GM12891 (cell line): ENCODE results near the gene GALNT18.

Experiments
- DNase-seq: peaks from one replicate; pipeline ENCODE4 v3.0.0; 2011; ENCODE audit warnings: low spot score; ENCODE audit not compliant: insufficient read length
- FAIRE-seq: peaks from 2 replicates; lab custom pipeline; 2011; peaks lifted over from hg19 to GRCh38; lab: Jason Lieb, UNC
- PAX5 ChIP-seq: IDR thresholded peaks from 2 replicates; pipeline ENCODE4 v1.6.1; 2011; ENCODE audit warnings: low read length, moderate library complexity, mild to moderate bottlenecking; ENCODE audit not compliant: insufficient read depth, severe bottlenecking
- POLR2A ChIP-seq: IDR thresholded peaks from 2 replicates; pipeline ENCODE4 v1.6.1; 2011; ENCODE audit warnings: low read depth, low read length, control low read depth
- POLR2AphosphoS5 ChIP-seq: IDR thresholded peaks from 2 replicates; pipeline ENCODE4 v1.6.1; 2011; ENCODE audit warnings: low read depth, low read length, control low read depth
- POU2F2 ChIP-seq: IDR thresholded peaks from 2 replicates; pipeline ENCODE4 v1.6.1; 2011; ENCODE audit warnings: low read depth, mild to moderate bottlenecking, control low read depth, low read length, moderate library complexity
- SPI1 ChIP-seq: IDR thresholded peaks from 2 replicates; pipeline ENCODE4 v1.6.1; 2011; ENCODE audit warnings: low read depth, low read length, control low read depth
- TAF1 ChIP-seq: IDR thresholded peaks from 2 replicates; pipeline ENCODE4 v1.6.1; 2011; ENCODE audit warnings: low read depth, low read length, control low read depth

The GALNT18 gene

DNA sequence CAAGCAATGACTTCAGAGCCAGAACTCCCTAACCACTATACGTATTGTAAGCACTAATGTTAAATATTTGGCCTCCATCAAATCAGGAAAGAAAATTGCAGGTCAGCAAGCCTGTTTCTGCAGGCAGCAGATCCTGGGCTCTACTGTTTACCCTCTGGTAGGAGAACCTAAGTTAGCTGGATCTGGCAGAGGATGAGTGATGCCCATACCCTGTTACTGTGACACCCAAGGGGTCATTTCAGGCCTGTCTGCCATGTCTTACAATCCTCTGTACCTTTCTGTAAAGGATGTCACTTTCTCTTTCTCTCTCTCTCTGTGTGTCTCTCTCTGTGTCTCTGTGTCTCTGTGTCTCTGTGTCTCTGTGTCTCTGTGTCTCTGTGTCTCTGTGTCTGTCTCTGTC lies 375.6 kb downstream of the GALNT18 start:
- DNase-seq, result no peak
- TF ChIP-seq TAF1 (no peak), PAX5 (no peak), SPI1 (no peak), POLR2A (no peak), POLR2AphosphoS5 (no peak), POU2F2 (no peak)
- FAIRE-seq, result no peak

DNA sequence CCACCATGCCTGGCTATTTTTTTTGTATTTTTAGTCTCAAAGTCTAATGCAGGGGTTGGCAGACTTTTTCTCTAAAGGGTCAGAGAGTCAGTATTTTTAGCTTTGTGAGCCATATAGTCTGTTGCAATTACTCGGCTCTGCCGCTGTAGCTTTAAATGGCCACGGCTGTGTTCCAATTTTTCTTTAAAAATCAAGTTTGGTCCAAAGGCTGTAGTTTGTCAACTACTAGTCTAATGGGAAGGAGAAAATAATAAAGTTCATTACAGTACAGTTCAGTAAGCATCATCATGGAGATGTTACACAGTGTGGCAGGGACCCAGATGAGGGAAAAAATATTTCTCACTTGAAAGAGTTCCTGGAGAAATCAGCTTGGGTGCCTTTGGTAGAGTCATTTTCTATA lies 376.4 kb downstream of the GALNT18 start:
- no peak for FAIRE-seq
- DNase-seq, result no peak
- no peak for TF ChIP-seq POU2F2
- TF ChIP-seq POLR2A, result no peak
- TF ChIP-seq PAX5, result no peak
- TF ChIP-seq SPI1, result no peak
- no peak for TF ChIP-seq TAF1
- TF ChIP-seq POLR2AphosphoS5, result no peak

DNA sequence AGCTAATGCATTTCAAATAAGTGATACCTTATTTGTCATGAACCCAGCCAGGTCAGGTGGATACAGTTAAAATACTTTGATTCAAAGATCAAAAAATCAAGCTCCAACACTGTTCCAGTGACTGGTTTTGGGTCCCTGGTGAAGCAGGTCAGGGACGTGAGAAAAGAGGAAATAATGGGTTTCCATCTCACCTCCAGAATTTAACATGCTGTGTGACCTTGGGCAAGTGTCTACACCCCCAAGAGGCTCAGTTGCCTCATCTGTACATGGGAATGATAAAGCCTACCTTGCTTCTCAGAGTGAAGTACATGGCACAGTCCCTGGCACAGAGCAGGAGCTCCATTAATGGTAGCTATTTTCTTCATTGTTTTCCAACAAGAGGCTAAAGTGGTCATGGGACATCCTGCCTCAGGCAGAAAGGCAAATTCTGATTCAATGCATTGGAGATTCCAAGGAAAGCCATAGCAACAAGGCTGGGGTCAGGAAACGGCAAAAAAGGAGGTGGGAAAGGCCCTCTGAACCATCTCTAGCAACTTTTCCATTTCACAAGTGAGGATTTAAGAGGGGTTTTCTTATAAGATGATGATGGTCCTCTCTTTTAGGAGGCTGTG lies 377.2 kb downstream of the GALNT18 start:
- DNase-seq, result no peak
- TF ChIP-seq POLR2AphosphoS5, result no peak
- no peak for TF ChIP-seq POU2F2
- no peak for TF ChIP-seq SPI1
- TF ChIP-seq PAX5, result no peak
- TF ChIP-seq TAF1, result no peak
- TF ChIP-seq POLR2A, result no peak
- no peak for FAIRE-seq

DNA sequence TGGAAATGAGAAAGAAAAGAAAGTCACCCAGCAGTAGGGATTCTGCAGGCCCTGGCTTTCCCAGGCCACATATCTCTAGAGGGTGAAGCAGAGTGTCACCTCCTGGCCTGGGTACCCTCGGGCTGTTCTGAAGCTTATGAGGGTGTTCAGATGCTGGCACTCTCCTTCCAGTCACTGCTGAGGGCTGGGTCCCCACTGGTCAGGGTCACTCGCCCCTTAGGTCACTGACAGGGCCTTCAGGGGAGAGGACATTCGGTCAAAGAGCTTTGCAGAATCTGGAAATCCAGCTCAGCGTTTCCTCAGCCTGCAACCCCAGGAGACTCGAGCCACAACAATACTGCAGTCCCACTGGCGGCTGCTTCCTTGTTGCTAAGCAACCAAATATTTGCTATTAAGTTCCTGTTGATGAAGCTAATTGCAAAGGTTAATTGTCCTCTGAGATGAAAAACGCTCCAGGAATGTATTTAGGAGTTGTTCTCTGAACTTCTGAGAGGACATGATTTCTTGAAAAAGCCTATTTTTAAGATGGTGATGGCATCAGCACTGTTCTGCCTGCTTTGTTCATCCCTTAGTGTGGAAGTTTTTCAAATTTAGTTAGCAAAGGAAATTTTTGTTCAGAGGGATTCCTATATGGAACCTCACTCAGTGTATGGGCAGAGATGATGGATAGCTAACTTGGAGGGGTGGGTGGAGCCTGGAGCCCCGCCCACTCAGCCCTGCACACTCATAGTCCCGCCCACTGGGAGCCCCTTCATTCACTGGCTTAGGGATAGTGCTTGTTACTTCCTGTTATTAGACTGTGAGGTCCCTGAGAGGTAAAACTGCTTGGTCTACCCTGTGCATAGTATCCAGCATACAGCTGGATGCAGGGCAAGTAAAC lies 378.0 kb downstream of the GALNT18 start:
- no peak for TF ChIP-seq PAX5
- TF ChIP-seq POLR2AphosphoS5, result no peak
- TF ChIP-seq POLR2A, result no peak
- no peak for TF ChIP-seq POU2F2
- no peak for TF ChIP-seq SPI1
- no peak for TF ChIP-seq TAF1
- FAIRE-seq (no peak), DNase-seq (peak; percentile 20)

DNA sequence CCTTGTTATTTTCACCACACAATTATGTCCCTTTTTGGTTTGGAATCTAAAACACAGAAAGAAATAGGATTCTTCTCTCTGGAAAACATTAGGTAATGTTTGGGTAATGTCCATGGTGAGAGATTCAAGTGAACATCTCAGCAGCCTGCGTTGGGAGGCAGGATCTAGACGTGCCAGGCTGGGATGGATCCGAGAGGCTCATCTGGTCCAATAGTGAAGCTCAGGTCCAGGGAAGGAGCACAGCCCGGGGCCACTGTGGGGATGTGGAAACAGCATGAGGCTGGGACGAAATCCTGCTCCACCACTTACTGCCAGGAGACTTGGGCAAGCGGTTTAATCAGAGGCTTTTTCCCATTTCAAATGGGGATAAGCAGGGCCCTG lies 378.6 kb downstream of the GALNT18 start:
- DNase-seq, result no peak
- FAIRE-seq, result no peak
- TF ChIP-seq PAX5 (no peak), TAF1 (no peak), POLR2AphosphoS5 (no peak), POU2F2 (no peak)

DNA sequence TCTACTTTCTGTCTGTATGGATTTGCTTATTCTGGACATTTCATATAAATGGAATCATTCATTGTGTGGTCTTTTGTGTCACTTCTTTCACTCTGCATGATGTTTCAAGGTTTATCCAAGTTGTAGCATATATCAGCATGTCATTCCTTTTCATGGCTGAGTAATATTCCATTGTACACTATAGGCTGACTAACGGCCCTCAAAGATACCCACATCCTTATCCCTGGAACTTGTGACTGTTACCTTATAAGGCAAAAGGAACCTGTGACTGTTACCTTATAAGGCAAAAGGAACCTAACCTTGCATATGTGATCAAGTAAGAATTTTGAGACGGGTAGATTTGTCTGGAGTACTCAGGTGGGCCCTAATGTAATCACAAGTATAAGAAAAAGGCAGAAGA lies 380.5 kb downstream of the GALNT18 start:
- no peak for DNase-seq
- TF ChIP-seq POLR2AphosphoS5, result no peak
- no peak for TF ChIP-seq TAF1
- TF ChIP-seq SPI1, result no peak
- no peak for TF ChIP-seq PAX5
- TF ChIP-seq POLR2A, result no peak
- TF ChIP-seq POU2F2, result no peak
- FAIRE-seq, result no peak

DNA sequence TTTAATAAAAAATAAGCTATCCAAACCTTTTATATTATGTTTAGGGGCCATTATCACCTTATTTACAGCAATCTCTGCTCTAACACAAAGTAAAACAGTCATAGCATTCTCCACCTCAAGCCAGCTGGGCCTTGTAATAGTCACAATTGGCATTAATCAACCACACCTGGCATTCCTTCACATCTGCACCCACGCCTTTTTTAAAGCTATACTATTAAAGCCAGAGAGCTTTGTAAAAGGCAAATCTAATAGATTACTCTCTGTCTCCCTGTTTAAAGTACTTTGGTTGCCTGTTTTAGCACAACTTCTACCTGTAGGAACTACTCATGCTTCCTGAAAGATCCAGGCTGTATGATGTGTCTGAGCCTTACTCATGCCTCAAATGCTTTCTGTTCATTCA lies 381.8 kb downstream of the GALNT18 start:
- TF ChIP-seq POLR2A (no peak), TAF1 (no peak), POLR2AphosphoS5 (no peak), POU2F2 (no peak), PAX5 (no peak), SPI1 (no peak)
- DNase-seq (no peak), FAIRE-seq (no peak)

DNA sequence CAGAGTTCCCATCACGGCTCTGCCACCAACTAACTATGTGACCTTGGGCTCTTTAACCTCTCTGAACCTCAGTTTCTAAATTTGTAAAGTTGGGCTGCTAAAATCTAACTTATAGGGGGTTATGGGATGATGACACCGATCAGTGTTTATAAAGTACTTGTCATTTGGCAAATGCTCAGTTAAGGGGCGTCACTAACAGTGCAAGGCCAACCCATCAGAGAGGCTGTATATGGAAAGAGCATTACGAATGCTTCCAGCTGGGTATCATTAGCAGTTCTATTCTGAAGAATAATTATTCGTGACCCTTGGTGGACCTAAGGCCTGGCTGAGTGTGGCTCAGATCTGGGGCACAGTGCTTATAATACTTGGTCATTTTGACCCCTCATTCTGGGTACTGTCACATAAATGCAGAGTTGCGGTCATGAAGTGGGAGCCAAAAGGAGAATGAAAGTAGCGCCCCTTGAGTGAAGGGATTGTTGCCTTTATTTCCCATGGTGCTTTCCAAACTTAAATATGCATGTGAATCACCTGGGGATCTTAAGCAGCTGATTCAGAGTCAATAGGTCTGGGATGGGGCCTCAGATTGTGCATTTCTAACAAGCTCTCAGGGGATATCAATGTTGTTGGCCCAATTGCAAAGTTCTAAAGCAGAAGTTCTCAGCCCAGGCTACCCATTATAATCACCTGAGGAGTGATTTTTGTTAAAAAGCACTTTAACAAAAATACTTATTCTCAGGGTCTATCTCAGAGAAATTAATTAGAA lies 384.6 kb downstream of the GALNT18 start:
- DNase-seq (no peak), FAIRE-seq (no peak)
- TF ChIP-seq POU2F2, result no peak
- no peak for TF ChIP-seq POLR2AphosphoS5
- TF ChIP-seq TAF1, result no peak
- no peak for TF ChIP-seq PAX5
- TF ChIP-seq SPI1, result no peak
- TF ChIP-seq POLR2A, result no peak

DNA sequence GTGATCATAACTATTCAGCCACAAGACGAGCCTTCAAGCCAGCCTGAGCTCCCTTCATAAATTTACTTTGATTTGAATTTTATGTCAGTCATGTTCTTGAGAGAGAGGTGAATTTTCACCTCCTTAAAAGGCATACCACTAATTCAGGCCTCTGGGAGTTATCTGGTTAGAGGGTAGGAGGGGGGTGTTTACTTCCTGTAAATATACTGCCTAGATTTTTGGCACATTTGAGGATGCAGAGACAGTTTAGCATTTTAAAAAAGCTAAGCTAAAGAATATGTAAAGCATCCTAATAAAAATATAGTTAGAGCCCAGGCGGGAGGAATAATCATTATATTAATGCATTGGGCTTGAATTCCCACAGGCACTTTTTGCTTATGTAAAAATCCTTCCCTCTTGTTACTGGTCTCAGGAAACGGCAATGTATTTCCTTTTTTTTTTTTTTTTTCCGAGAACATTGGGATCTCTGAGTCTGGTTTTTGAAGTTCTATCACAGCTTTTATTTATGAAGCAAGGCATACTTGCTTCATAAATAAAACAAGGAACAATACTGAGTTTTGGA lies 385.2 kb downstream of the GALNT18 start:
- DNase-seq (no peak), FAIRE-seq (no peak)
- no peak for TF ChIP-seq POU2F2
- no peak for TF ChIP-seq TAF1
- TF ChIP-seq PAX5, result no peak
- no peak for TF ChIP-seq POLR2A
- no peak for TF ChIP-seq POLR2AphosphoS5
- TF ChIP-seq SPI1, result no peak
